ENCODE data around the gene HOXB3.

HOXB3 gene

GRCh38 chr17:48597778-48598631 is 8.0 kb upstream of the HOXB3 start:
- peak; percentile 89 for DNase-seq

DNA sequence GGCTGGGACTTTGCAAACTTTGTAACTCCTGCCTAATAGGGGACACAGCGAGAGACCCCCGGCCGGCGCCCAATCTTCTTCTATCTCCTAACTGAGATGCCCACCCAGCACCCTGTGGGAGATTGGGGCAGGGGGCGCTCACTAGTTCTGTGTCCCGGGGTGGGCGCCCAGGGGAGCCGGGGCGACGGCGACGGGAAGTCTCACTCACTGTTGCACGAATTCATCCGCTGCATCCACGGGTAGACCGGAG is 7.4 kb upstream of the HOXB3 start:
- no peak for DNase-seq

- DNase-seq = peak; percentile 88
Observed at GRCh38 chr17:48596735-48597527, 6.9 kb upstream of the HOXB3 start.

DNA sequence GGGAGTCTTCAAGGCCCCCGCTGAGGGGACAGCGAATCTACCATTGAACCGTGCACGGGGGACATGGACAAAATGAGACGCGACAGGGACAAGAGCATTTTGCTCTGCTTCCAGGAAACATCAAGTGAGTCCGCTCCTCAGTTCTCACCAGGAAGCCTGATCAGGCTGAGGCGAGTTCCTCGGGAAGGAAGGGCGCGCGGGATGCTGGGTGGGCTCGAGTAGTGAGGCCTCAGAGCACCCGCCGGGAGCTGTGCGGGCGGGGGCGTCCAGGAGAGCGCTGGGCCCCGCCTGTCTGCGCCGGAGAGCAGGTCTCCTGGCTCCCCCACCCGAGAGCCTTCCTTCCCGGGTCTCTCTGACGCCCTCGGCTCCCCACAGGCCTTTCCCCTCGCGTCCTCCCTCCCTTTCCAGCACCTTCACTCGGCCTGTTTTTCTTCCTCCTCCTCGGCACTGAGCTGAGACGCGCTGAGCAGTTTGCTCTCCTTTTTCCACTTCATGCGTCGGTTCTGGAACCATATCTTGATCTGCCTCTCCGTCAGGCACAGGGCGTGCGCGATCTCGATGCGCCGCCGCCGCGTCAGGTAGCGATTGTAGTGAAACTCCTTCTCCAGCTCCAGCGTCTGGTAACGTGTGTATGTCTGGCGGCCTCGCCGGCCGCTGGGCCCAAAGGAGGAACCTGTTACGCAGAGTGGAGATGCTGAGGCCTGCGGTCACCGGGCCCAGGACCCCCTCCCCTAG is 6.1 kb upstream of the HOXB3 start:
- DNase-seq = peak; percentile 54

- peak; percentile 44 for DNase-seq
Observed at GRCh38 chr17:48595278-48595999, 5.4 kb upstream of the HOXB3 start.

DNA sequence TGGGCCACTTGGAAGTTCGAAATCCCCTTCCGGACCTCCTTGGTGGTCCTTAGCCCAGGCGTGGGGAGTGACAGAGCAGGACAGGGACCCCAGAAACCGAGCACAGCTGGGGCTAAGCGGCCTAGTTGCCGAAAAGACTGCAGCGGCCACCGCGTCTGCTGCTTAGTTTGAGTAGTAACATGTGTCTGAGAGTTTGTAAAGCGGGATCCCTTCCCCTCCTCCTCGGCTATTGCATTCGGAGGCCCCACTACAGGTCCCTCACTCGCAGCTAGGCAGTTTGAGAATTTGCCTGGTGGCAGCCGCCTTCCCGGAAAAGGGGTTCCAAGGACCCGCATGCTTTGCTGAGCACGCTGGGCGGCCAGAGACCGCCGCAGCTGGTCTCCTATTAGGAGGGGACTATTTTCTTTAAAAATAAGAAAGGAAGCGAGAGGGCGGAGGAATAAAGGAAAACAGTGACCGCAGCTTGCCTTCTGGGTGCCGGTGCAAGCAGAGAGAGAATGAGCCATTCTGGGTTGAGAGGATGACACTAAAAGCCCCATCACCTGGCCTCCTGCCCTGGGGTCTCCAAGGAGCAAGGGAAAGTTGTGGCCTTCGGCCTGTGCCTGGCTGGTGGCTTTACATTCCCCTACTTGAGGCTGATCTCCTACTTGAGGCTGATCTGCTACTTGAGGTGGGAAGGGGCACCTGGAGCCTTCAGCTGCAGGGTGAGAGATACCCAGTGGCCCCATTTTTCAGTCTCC is 4.7 kb upstream of the HOXB3 start:
- DNase-seq = no peak

DNA sequence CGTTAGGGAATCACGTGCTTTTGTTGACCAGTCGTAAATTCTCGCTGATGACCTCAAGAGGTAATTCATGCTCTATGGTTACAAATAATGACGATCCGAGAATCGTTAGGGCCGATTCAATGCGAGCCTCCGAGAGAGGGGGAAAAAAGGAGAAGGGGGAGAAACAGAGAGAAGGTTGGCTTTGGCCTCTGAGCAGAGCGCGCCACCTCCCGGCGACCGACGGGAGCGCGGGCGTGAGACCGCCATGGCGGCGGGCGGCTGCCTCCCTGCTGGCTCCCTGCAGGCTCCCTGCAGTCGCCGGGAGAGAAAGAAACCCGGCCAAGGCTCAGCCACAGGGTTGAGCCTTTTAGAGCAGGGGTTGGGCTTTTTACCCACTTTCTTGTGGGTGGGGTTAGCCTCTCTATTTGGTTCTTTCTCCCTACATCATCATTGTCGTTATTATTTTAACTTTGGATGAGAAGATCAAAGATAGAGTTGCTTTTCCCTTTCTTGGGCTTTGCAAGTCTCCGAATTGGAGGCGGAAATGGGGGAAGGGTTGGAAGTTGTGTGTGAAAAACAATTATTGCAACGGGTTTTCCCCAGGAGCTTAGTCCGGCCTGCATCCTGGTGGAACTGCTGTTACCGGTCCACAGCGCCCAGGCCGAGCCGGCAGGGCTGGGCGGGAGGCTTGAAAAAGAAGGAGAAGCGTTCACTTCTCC is 3.9 kb upstream of the HOXB3 start:
- peak; percentile 98 for DNase-seq

- DNase-seq = no peak
Observed at GRCh38 chr17:48593126-48593829, 3.2 kb upstream of the HOXB3 start, which contains the start of gene HOXB5. Gene HOXB5 (minus strand): TSS chr17:48593779. CDS start chr17:48593682, 97 bp downstream.

GRCh38 chr17:48592577-48592976 is 2.5 kb upstream of the HOXB3 start:
- DNase-seq = no peak

DNA sequence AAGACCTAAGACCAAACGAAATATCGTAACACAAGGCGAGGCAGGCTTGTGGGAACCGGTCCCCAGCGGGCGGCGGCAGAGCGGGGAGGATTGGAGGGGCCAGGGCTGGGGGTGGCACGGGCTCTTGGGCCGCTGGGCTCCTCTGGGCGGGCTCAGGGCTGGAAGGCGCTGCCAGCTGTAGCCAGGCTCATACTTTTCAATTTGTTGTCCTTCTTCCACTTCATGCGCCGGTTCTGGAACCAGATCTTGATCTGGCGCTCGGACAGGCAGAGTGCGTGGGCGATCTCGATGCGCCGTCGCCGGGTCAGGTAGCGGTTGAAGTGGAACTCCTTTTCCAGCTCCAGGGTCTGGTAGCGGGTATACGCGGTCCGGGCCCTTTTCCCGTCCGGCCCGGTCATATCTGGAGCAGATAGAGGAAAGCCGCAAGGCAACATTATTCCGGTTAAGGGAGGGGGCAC is 2.0 kb upstream of the HOXB3 start:
- DNase-seq = no peak

GRCh38 chr17:48591255-48592056 is 1.4 kb upstream of the HOXB3 start:
- no peak for DNase-seq

DNA sequence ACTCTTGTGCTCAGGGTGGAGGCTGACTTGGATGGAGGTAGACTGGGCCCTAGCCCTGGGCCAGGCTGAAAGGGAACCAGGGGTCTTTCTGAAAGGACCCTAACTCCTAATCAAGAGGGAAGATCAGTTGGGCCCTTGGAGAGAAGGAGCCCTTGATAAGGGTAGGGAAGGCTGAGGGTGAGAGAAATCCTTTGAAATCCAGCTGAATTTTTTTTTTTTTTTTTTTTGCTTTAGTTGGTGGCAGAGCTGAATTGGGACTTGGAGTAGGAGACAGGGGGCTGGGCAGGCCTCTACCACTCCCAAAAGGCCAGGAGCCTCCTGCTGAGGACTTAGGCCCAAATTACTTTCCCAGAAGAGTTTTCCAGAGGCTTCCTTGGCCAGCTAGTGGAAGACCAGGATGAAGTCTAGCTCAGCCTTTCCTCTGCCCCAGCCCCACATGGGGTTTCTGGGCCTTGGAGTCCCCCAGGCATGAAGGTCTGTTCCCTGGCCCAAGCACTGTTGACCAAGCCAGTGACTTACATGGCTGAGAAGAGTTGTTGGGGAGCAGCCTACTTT is 643 bp upstream of the HOXB3 start:
- no peak for DNase-seq

DNA sequence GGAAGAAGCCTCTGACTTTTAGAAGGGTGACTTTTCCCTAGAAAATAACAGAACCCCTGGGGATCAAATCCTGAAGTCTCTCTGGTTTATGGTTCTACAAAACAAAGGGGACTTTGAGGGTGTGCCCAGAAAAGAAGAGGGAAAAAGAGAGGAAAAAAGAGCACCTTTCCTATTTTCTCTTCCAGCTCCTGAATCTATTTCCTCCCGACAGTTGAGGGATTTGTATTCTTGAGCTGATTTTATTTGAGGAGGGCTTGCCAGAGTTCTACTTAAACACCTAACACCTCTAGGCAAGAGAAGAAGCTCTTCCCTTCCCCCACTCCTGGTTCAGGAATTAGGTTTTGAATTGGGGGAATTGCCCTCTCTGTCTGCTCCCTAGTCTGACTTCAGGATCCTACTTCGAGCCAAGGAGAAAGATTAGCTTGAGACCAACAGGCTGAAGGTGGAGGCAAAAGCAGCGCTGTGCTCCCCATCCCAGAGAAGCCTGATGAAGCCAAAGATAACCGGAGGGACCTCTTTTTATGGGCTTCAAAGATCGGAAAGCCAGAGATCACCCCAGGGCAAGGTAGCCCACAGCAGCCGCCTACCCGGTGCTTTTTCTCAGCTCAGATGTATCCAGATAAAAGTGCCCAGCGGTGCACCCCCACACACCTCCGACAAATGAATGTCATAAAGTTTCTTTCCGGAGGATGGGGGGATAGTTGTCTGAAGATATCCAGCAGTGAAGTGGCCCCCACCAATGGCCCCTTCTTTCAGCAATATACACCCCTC is 796 bp downstream of the HOXB3 start:
- no peak for DNase-seq

- no peak for DNase-seq
Observed at GRCh38 chr17:48588528-48588927, 1.5 kb downstream of the HOXB3 start.

DNA sequence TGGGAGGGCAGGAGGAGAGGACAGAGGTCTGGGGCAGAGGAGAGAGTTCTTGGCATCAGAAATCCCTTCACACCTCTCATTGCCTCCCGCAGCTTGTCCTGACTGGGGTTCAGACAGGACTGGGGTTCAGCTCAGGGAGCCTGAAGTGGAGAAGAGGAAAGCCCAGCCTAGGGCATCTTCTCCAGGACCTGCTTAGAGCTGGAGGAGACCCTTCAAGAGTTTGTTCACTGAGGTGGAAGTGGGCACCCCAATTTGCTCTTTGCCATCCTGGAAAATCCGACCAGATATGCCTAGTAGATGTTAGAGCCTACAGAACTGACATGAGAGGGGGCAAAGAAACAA is 2.0 kb downstream of the HOXB3 start:
- no peak for DNase-seq

DNA sequence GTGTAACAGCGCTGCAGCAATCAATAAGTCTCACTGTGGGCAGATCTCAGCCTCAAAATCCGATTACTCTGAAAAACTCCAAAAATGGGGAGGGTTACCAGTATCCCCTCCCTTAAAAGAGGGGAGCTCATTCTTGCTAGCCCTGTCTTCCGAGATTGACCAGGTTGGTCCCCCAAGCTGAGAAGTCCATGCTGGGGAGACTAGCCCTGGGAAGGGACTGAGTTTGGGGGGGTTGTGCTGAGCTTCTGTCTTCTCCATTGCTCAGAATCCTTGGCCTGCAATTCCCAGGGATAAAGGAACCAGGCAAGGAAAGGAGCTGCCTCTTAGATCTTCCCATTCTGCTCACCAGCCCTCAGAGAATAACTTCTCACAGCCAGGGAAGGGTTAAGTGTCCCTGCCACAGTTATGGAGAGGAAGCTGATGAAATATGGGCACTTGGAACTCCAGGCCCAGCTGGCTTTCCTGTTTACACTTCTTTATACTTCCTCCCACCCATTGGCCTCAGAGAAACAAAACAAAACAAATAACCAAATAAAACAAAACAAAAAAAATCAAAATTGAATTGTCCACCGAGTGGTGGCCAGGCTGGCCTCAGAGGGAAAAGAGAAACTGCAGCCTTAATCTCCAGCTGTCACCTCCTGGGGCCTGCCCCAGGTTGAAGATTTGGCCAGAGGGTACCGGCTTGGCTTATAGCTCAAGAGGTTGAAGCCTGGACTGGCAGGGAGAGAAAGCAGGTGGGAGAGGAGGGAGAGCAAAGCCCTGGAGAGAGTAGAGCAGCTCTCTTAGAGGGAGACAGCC is 2.6 kb downstream of the HOXB3 start:
- DNase-seq = no peak

DNA sequence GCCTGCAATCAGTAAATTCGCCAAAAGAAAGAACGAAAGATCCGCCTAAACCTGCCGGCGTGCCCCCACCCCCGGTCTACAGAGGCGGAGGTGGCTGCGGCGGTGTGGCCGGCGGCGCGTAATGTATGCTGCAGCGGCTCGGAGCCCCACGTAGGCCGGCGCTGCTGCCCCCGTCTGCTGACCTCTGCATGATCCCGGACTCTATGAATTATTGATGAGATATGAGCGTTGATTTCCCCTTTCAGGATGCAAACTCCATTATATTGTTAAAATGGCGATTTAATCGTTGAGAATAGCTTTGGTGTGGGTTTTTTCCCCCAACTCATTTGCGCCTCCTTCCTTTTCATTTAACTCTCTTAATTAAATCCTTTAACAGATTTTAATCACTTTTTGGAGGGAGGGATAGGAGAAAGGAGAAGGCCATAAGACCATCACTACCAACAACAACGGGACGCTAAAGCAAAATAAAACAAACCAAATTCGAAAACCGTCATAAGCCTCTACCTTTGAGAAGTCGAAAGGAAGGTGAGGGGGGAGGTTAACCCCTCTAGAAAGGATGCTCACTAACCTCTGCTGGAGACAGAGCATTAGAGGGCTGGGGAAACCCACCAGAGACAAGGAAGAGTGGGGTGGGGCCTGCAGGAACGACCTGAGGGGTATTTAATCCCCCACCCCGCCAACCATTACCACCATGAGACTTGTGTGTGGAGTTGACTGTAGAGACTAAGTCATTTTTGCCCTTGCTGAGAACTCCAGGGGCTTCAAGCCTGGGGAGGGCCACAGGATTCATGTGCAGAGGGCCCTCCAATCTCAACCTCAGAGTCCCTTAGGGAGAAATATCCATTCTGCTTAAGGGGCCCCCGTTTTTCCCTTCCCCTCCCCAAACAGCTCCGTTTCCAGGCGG is 3.4 kb downstream of the HOXB3 start:
- DNase-seq = no peak
